ENCODE results near the gene KRT15. TPM values are rescaled to one million over a fixed set of nuclear protein-coding genes. Genes with fewer than 3 reads are reported as not detected.

KRT15 gene
- polyA plus RNA-seq, 1 of the 3 experiments (the other 2 are of a cell fraction), result 16.9 TPM

GRCh38 chr17:41496803-41497484 lies 21.7 kb downstream of the KRT15 start:
- Histone ChIP-seq H3K79me2 (ENCODE audit: insufficient read depth) (no peaks in the 10 kb centered on the region), H3K36me3 (replicated peaks in 1 of 2; ENCODE audit: control insufficient read depth in 1 of 2, insufficient read depth in 2 of 2, low read length in 1 of 2) (no peaks in the 10 kb centered on the region), H4K20me1 (ENCODE audit: insufficient read depth) (no peaks in the 10 kb centered on the region), H3K9me3 (no peaks in the 10 kb centered on the region), H3K27me3 (ENCODE audit: insufficient read depth) (no peaks in the 10 kb centered on the region), H3K9ac (no peak overlapping the region), H3K27ac (ENCODE audit: low read depth in 2 of 2, low read length in 1 of 2) (no peak overlapping the region), H3F3A (replicated peaks; ENCODE audit: insufficient read depth) (no peaks in the 10 kb centered on the region), H3K4me1 (ENCODE audit: control insufficient read depth in 1 of 2, insufficient read depth in 2 of 2, low read depth in 1 of 2, low read length in 1 of 2) (peaks cover 11 to 23% of the 10 kb centered on the region in 2 experiments; a peak in 3 of 4 replicates), H3K9me2 (no peaks in the 10 kb centered on the region), H3K4me2 (no peak overlapping the region), H2AFZ (ENCODE audit: low read depth) (peak overlapping the region; percentile 70; the same call in 1 of the 2 replicates), H3K4me3 (ENCODE audit: low read depth in 2 of 2, low read length in 1 of 2) (no peak overlapping the region)
- DNase-seq, result peak; percentile 82
- 63% methylated on average over 11 of the region's 12 CpGs for WGBS (ENCODE audit: low lambda C conversion rate)
- ChIA-PET CTCF (interaction anchor here (0.7 to 8.5 kb wide), 10 partner anchors 9 to 194 kb away, joined by 3 to 67 read pairs (median 3); partner anchors contain the start of gene KRTAP29-1), POLR2A (no interaction called here)
- TF ChIP-seq RXRA (IDR thresholded peaks at IDR 0.05; ENCODE audit: borderline replicate concordance, low read depth) (no peak), NFIC (IDR thresholded peaks at IDR 0.05; ENCODE audit: borderline replicate concordance) (no peak), ELF1 (IDR thresholded peaks at IDR 0.05) (peak; percentile 25; the same call in 1 of the 2 replicates), TCF12 (IDR thresholded peaks at IDR 0.05) (no peak), FOSL2 (IDR thresholded peaks at IDR 0.05; ENCODE audit: borderline replicate concordance, low read depth) (no peak), RAD21 (IDR thresholded peaks at IDR 0.05; ENCODE audit: low read length) (peak; percentile 73), SMC3 (IDR thresholded peaks at IDR 0.05; ENCODE audit: low read depth, low read length) (peak; percentile 80), EP300 (IDR thresholded peaks at IDR 0.05; ENCODE audit: borderline replicate concordance in 1 of 2, low read depth in 1 of 2, low read length in 1 of 2) (no peak)
- TF ChIP-seq, protein P1, sequence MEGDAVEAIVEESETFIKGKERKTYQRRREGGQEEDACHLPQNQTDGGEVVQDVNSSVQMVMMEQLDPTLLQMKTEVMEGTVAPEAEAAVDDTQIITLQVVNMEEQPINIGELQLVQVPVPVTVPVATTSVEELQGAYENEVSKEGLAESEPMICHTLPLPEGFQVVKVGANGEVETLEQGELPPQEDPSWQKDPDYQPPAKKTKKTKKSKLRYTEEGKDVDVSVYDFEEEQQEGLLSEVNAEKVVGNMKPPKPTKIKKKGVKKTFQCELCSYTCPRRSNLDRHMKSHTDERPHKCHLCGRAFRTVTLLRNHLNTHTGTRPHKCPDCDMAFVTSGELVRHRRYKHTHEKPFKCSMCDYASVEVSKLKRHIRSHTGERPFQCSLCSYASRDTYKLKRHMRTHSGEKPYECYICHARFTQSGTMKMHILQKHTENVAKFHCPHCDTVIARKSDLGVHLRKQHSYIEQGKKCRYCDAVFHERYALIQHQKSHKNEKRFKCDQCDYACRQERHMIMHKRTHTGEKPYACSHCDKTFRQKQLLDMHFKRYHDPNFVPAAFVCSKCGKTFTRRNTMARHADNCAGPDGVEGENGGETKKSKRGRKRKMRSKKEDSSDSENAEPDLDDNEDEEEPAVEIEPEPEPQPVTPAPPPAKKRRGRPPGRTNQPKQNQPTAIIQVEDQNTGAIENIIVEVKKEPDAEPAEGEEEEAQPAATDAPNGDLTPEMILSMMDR (IDR thresholded peaks at IDR 0.05), result peak; percentile 74
- TF ChIP-seq, protein P2, sequence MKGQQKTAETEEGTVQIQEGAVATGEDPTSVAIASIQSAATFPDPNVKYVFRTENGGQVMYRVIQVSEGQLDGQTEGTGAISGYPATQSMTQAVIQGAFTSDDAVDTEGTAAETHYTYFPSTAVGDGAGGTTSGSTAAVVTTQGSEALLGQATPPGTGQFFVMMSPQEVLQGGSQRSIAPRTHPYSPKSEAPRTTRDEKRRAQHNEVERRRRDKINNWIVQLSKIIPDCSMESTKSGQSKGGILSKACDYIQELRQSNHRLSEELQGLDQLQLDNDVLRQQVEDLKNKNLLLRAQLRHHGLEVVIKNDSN (IDR thresholded peaks at IDR 0.05; ENCODE audit: borderline replicate concordance, low read depth), result no peak

DNA sequence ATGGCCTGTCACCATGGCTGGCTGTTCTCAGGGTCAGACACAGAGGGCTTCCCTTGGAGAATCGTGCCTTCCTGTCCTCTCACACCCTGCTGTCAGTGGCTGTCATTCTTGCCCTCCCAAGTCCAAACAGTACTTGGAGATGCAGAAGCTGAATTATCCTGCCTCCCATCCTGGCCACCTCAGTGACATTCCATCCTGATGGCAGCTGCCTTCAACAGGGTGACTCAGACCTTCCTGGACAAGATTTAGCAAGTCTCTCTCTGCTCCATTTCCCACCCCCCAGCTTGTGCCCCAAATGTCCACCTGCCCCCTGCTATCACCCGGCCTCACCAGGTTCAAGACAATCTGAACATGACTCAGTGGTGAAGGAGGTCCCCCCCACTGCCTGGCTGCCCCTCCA lies 24.2 kb downstream of the KRT15 start:
- ChIA-PET POLR2A (no interaction called here), CTCF (interaction anchor here (1.0 to 8.5 kb wide), 6 partner anchors 17 to 168 kb away, joined by 3 to 67 read pairs (median 4); partner anchors contain the start of gene KRT15)
- no peak for TF ChIP-seq MEF2A (IDR thresholded peaks at IDR 0.05; ENCODE audit: borderline replicate concordance, low read depth)
- no peak for DNase-seq
- Histone ChIP-seq H3K27me3 (ENCODE audit: insufficient read depth) (no peaks in the 10 kb centered on the region), H3K9me2 (no peaks in the 10 kb centered on the region), H3F3A (replicated peaks; ENCODE audit: insufficient read depth) (no peaks in the 10 kb centered on the region), H3K9ac (no peak overlapping the region), H3K4me2 (no peak overlapping the region), H3K9me3 (no peaks in the 10 kb centered on the region), H3K27ac (ENCODE audit: low read depth in 2 of 2, low read length in 1 of 2) (no peak overlapping the region), H3K4me3 (ENCODE audit: low read depth in 2 of 2, low read length in 1 of 2) (no peak overlapping the region), H3K79me2 (ENCODE audit: insufficient read depth) (no peaks in the 10 kb centered on the region), H3K36me3 (replicated peaks in 1 of 2; ENCODE audit: control insufficient read depth in 1 of 2, insufficient read depth in 2 of 2, low read length in 1 of 2) (no peaks in the 10 kb centered on the region), H2AFZ (ENCODE audit: low read depth) (no peak overlapping the region), H4K20me1 (ENCODE audit: insufficient read depth) (no peaks in the 10 kb centered on the region), H3K4me1 (ENCODE audit: control insufficient read depth in 1 of 2, insufficient read depth in 2 of 2, low read depth in 1 of 2, low read length in 1 of 2) (peaks cover 5 to 14% of the 10 kb centered on the region in 2 experiments; a peak in 2 of 4 replicates)
- 53% methylated on average over 2 of the region's 2 CpGs for WGBS (ENCODE audit: low lambda C conversion rate)

Measured in SK-N-SH (cell line).